GM12878 (cell line): ENCODE results near the gene RNF175. TPM values are rescaled to one million over a fixed set of nuclear protein-coding genes. Genes with fewer than 3 reads are reported as not detected.

Source experiments
- ATF7 ChIP-seq: fragments of 450-650 bp; IDR thresholded peaks from 2 replicates; pipeline ENCODE4 v1.6.1; 2016; ENCODE audit warnings: low read depth, mild to moderate bottlenecking
- CBX3 ChIP-seq: fragments of 200-600 bp; sonication (generic); IDR thresholded peaks from 2 replicates; pipeline ENCODE4 v1.6.1; 2016; ENCODE audit warnings: low read depth, borderline replicate concordance
- CBX5 ChIP-seq: sonication (generic); IDR thresholded peaks from 2 replicates; pipeline ENCODE4 v1.6.1; 2016; ENCODE audit warnings: low read depth, moderate library complexity, mild to moderate bottlenecking, inconsistent platforms
- CREB1 ChIP-seq: IDR thresholded peaks from 2 replicates; pipeline ENCODE4 v1.6.1; 2012; ENCODE audit warnings: low read depth, mild to moderate bottlenecking, inconsistent platforms
- EED ChIP-seq: sonication (generic); IDR thresholded peaks from 2 replicates; pipeline ENCODE4 v1.6.1; 2016; ENCODE audit warnings: antibody characterized with exemption, low read depth
- SIN3A ChIP-seq: IDR thresholded peaks from 2 replicates; pipeline ENCODE4 v1.6.1; 2012; ENCODE audit warnings: low read depth, low read length, improper control_type of control experiment
- SPI1 ChIP-seq: IDR thresholded peaks from 2 replicates; pipeline ENCODE4 v1.6.1; 2011; ENCODE audit warnings: low read depth, mild to moderate bottlenecking, low read length, moderate library complexity, borderline replicate concordance; ENCODE audit not compliant: insufficient read depth
- SUZ12 ChIP-seq: fragments of 200-600 bp; sonication (generic); IDR thresholded peaks from one replicate; pipeline ENCODE4 v1.6.1; 2018; ENCODE audit warnings: antibody characterized with exemption, mild to moderate bottlenecking; ENCODE audit not compliant: unreplicated experiment
- polyA plus RNA-seq, 11 experiments: library from polyadenylated mRNA; depleted of rRNA in 4 of 11; unstranded in 6 of 11; stranded (reverse) in 5 of 11; fragments of >200 nt; fragmentation: Nextera tagmentation in 4 of 11; fragmentation: Illumina TruSeq in 1 of 11; extraction: Ambion mirVana in 4 of 11; extraction: Trizol in 1 of 11; gene quantifications; 1 replicate in 1 of 11; 2 replicates in 10 of 11; pipeline versions ENCODE4 v1.2.1 to v1.2.3, GENCODE V29; 2011 to 2016; ENCODE audit warnings: inconsistent platforms in 2 of 11, missing spikeins in 2 of 11, low read depth in 1 of 11
- total RNA-seq, 4 experiments: library from RNA; depleted of rRNA in 3 of 4; stranded (reverse); fragments of >200 nt in 3 of 4; fragmentation: Illumina TruSeq in 1 of 4; extraction: Trizol in 1 of 4; gene quantifications; 2 replicates each; pipeline versions ENCODE4 v1.2.1 to v1.2.3, GENCODE V29; 2013 to 2021
- TF ChIP-seq, protein P1 (sequence below): IDR thresholded peaks from 2 replicates; pipeline ENCODE4 v1.6.1; 2012; ENCODE audit warnings: low read length, inconsistent platforms
- TF ChIP-seq, protein P2 (sequence below): fragments of 450-650 bp; conservative IDR thresholded peaks from 2 replicates; pipeline ENCODE4 v1.6.1; 2017; ENCODE audit warnings: mild to moderate bottlenecking, moderate library complexity
- TF ChIP-seq, protein P3 (sequence below): fragments of 450-650 bp; IDR thresholded peaks from 2 replicates; pipeline ENCODE4 v1.6.1; 2017; ENCODE audit warnings: mild to moderate bottlenecking, low read depth, inconsistent platforms; ENCODE audit not compliant: poor library complexity, severe bottlenecking

The RNF175 gene
- total and polyA plus RNA-seq, 10 of the 15 experiments (the other 5 are each of a cell fraction or from before 2014, with no cell fraction given): not detected

DNA sequence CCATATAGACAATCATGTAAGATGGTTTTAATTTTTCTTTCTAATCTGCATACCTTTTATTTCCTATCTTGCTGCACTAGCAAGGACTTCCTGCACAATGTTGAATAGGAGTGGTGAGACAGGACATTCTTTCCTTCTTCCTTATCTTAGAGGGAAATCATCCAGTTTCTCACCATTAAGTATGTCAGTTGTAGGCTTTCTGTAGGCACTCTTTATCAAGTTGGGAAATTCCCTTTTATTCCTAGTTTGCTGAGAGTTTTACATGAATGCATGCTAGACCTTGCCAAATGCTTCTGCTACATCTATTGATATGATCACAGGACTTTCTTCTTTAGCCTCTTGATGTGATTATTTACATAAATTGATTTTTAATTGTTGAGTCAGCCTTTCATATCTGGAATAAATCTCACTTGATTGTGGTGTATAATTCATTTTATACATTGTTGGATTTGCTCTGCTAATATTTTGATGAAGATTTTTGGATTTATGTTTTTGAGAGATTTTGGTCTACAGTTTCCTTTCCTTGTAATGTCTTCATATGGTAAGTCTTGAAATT is 23.8 kb downstream of the RNF175 start (continued):
- TF ChIP-seq, protein P1, sequence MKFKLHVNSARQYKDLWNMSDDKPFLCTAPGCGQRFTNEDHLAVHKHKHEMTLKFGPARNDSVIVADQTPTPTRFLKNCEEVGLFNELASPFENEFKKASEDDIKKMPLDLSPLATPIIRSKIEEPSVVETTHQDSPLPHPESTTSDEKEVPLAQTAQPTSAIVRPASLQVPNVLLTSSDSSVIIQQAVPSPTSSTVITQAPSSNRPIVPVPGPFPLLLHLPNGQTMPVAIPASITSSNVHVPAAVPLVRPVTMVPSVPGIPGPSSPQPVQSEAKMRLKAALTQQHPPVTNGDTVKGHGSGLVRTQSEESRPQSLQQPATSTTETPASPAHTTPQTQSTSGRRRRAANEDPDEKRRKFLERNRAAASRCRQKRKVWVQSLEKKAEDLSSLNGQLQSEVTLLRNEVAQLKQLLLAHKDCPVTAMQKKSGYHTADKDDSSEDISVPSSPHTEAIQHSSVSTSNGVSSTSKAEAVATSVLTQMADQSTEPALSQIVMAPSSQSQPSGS: no peak
- no peak for TF ChIP-seq CBX3
- no peak for TF ChIP-seq EED
- TF ChIP-seq, protein P2, sequence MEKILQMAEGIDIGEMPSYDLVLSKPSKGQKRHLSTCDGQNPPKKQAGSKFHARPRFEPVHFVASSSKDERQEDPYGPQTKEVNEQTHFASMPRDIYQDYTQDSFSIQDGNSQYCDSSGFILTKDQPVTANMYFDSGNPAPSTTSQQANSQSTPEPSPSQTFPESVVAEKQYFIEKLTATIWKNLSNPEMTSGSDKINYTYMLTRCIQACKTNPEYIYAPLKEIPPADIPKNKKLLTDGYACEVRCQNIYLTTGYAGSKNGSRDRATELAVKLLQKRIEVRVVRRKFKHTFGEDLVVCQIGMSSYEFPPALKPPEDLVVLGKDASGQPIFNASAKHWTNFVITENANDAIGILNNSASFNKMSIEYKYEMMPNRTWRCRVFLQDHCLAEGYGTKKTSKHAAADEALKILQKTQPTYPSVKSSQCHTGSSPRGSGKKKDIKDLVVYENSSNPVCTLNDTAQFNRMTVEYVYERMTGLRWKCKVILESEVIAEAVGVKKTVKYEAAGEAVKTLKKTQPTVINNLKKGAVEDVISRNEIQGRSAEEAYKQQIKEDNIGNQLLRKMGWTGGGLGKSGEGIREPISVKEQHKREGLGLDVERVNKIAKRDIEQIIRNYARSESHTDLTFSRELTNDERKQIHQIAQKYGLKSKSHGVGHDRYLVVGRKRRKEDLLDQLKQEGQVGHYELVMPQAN: no peak
- TF ChIP-seq, protein P3, sequence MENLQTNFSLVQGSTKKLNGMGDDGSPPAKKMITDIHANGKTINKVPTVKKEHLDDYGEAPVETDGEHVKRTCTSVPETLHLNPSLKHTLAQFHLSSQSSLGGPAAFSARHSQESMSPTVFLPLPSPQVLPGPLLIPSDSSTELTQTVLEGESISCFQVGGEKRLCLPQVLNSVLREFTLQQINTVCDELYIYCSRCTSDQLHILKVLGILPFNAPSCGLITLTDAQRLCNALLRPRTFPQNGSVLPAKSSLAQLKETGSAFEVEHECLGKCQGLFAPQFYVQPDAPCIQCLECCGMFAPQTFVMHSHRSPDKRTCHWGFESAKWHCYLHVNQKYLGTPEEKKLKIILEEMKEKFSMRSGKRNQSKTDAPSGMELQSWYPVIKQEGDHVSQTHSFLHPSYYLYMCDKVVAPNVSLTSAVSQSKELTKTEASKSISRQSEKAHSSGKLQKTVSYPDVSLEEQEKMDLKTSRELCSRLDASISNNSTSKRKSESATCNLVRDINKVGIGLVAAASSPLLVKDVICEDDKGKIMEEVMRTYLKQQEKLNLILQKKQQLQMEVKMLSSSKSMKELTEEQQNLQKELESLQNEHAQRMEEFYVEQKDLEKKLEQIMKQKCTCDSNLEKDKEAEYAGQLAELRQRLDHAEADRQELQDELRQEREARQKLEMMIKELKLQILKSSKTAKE: no peak
- TF ChIP-seq CBX5: no peak
- TF ChIP-seq CREB1: no peak
- TF ChIP-seq ATF7: no peak
- no peak for TF ChIP-seq SPI1
- no peak for TF ChIP-seq SIN3A
- no peak for TF ChIP-seq SUZ12
